Fibroblast of skin of back (primary cell): Measurements from ENCODE around the gene NUMA1.

Source experiments
- DNase-seq: peaks from one replicate; pipeline ENCODE4 v3.0.0-alpha.2; 2013

The NUMA1 gene

GRCh38 chr11:71955898-71956456 is 124.4 kb downstream of the NUMA1 start:
- DNase-seq = no peak
